PC-9 (cell line): Measurements from ENCODE around the gene TMEM187.

ENCODE experiments used
- EZH2 ChIP-seq: fragments of 200-600 bp; sonication (generic); IDR thresholded peaks from 2 replicates; pipeline ENCODE4 v1.8.0; 2017; ENCODE audit warnings: antibody characterized with exemption, low read depth
- TF ChIP-seq, protein P1 (sequence below): fragments of 200-600 bp; sonication (generic); conservative IDR thresholded peaks from 2 replicates; pipeline ENCODE4 v1.6.1; 2017; ENCODE audit warnings: mixed run types, antibody characterized with exemption, mild to moderate bottlenecking, moderate library complexity

- TF ChIP-seq, protein P1, sequence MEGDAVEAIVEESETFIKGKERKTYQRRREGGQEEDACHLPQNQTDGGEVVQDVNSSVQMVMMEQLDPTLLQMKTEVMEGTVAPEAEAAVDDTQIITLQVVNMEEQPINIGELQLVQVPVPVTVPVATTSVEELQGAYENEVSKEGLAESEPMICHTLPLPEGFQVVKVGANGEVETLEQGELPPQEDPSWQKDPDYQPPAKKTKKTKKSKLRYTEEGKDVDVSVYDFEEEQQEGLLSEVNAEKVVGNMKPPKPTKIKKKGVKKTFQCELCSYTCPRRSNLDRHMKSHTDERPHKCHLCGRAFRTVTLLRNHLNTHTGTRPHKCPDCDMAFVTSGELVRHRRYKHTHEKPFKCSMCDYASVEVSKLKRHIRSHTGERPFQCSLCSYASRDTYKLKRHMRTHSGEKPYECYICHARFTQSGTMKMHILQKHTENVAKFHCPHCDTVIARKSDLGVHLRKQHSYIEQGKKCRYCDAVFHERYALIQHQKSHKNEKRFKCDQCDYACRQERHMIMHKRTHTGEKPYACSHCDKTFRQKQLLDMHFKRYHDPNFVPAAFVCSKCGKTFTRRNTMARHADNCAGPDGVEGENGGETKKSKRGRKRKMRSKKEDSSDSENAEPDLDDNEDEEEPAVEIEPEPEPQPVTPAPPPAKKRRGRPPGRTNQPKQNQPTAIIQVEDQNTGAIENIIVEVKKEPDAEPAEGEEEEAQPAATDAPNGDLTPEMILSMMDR: no peak
- TF ChIP-seq EZH2: no peak
These were observed 12.5 kb upstream of the TMEM187 start for GRCh38 chrX:153960077-153960476.
